NCI-H748 (cell line): ENCODE results near the gene ZNF746.
A peak's percentile ranks its signal among the peaks of the same experiment; 100 is the strongest.
"Not testable (repeated sequence)": the region's sequence is repeated elsewhere in the genome, so short reads cannot be mapped to it uniquely, and the experiment has no call there.

Source experiments
- DNase-seq: peaks from one replicate; lab custom pipeline; 2025; ENCODE audit not compliant: unreplicated experiment; lab: John Stamatoyannopoulos, UW

ZNF746 gene

GRCh38 chr7:149459540-149460452 lies 37.8 kb downstream of the ZNF746 start:
- DNase-seq, result peak; percentile 54

- no peak for DNase-seq
Measured at GRCh38 chr7:149459201-149459539, 38.4 kb downstream of the ZNF746 start.

- no peak for DNase-seq
Measured at GRCh38 chr7:149458235-149458634, 39.4 kb downstream of the ZNF746 start.

GRCh38 chr7:149457766-149458165 lies 39.8 kb downstream of the ZNF746 start:
- no peak for DNase-seq

GRCh38 chr7:149456506-149457421 lies 40.8 kb downstream of the ZNF746 start:
- DNase-seq, result no peak

GRCh38 chr7:149455175-149455950 lies 42.2 kb downstream of the ZNF746 start:
- no peak for DNase-seq

- no peak for DNase-seq
Measured at GRCh38 chr7:149454750-149455149, 42.9 kb downstream of the ZNF746 start.

- no peak for DNase-seq
Measured at GRCh38 chr7:149454006-149454405, 43.6 kb downstream of the ZNF746 start.

- DNase-seq, result no peak
Measured at GRCh38 chr7:149450821-149451220, 46.8 kb downstream of the ZNF746 start.

GRCh38 chr7:149449897-149450296 lies 47.7 kb downstream of the ZNF746 start:
- no peak for DNase-seq

- no peak for DNase-seq
Measured at GRCh38 chr7:149448961-149449360, 48.6 kb downstream of the ZNF746 start.

- DNase-seq, result not testable (repeated sequence)
Measured at GRCh38 chr7:149446026-149446425, 51.6 kb downstream of the ZNF746 start.

- no peak for DNase-seq
Measured at GRCh38 chr7:149444287-149444686, 53.3 kb downstream of the ZNF746 start.

- DNase-seq, result no peak
Measured at GRCh38 chr7:149443523-149443922, 54.1 kb downstream of the ZNF746 start.

GRCh38 chr7:149442924-149443323 lies 54.7 kb downstream of the ZNF746 start:
- no peak for DNase-seq

GRCh38 chr7:149440222-149440621 lies 57.4 kb downstream of the ZNF746 start:
- DNase-seq, result no peak

GRCh38 chr7:149436358-149436757 lies 61.3 kb downstream of the ZNF746 start:
- DNase-seq, result no peak

- DNase-seq, result no peak
Measured at GRCh38 chr7:149433124-149433523, 64.5 kb downstream of the ZNF746 start.

GRCh38 chr7:149432121-149432691 lies 65.4 kb downstream of the ZNF746 start:
- DNase-seq, result no peak

GRCh38 chr7:149431486-149432120 lies 66.0 kb downstream of the ZNF746 start:
- DNase-seq, result no peak
